ENCODE data around the gene HIVEP3.

Gene HIVEP3

GRCh38 chr1:41749991-41750745 is 168.6 kb downstream of the HIVEP3 start:
- no peak for DNase-seq

- DNase-seq, result no peak
Observed at GRCh38 chr1:41745022-41745421, 173.7 kb downstream of the HIVEP3 start.

GRCh38 chr1:41743366-41743765 is 175.4 kb downstream of the HIVEP3 start:
- no peak for DNase-seq

- no peak for DNase-seq
Observed at GRCh38 chr1:41742219-41742618, 176.5 kb downstream of the HIVEP3 start.

- DNase-seq, result no peak
Observed at GRCh38 chr1:41741244-41741643, 177.5 kb downstream of the HIVEP3 start.

GRCh38 chr1:41740630-41741239 is 178.0 kb downstream of the HIVEP3 start:
- DNase-seq, result no peak

- no peak for DNase-seq
Observed at GRCh38 chr1:41740058-41740457, 178.7 kb downstream of the HIVEP3 start.

- peak in 3 of 4 experiments; percentile 8 to 49 (median 25) for DNase-seq
Observed at GRCh38 chr1:41739061-41739955, 179.4 kb downstream of the HIVEP3 start.

- no peak for DNase-seq
Observed at GRCh38 chr1:41738475-41738874, 180.2 kb downstream of the HIVEP3 start.

- DNase-seq, result no peak
Observed at GRCh38 chr1:41738006-41738405, 180.7 kb downstream of the HIVEP3 start.

GRCh38 chr1:41735631-41736260 is 183.0 kb downstream of the HIVEP3 start:
- no peak for DNase-seq

- DNase-seq, result no peak
Observed at GRCh38 chr1:41735139-41735538, 183.6 kb downstream of the HIVEP3 start.

GRCh38 chr1:41734201-41734970 is 184.3 kb downstream of the HIVEP3 start:
- no peak for DNase-seq

- DNase-seq, result no peak
Observed at GRCh38 chr1:41733725-41734124, 185.0 kb downstream of the HIVEP3 start.

- DNase-seq, result no peak
Observed at GRCh38 chr1:41733021-41733420, 185.7 kb downstream of the HIVEP3 start.

- DNase-seq, result no peak
Observed at GRCh38 chr1:41731516-41732030, 187.1 kb downstream of the HIVEP3 start.

- DNase-seq, result no peak
Observed at GRCh38 chr1:41730806-41731205, 187.9 kb downstream of the HIVEP3 start.

GRCh38 chr1:41728403-41729202 is 190.1 kb downstream of the HIVEP3 start:
- no peak for DNase-seq

GRCh38 chr1:41727749-41728115 is 191.0 kb downstream of the HIVEP3 start:
- DNase-seq, result no peak

GRCh38 chr1:41726899-41727748 is 191.6 kb downstream of the HIVEP3 start:
- DNase-seq, result no peak
